Cardiac muscle cell (in vitro differentiated cells and primary cell): Measurements from ENCODE around the gene NAALADL2. TPM values are rescaled to one million over a fixed set of nuclear protein-coding genes. Genes with fewer than 3 reads are reported as not detected.
"Not testable (repeated sequence)": the region's sequence is repeated elsewhere in the genome, so short reads cannot be mapped to it uniquely, and the experiment has no call there.

ENCODE experiments used
- DNase-seq, 2 donors: peaks; one replicate each; pipeline versions ENCODE4 v3.0.0 to v3.0.0-alpha.2; 2010 to 2017; ENCODE audit warnings: low read depth in 1 of 2, low spot score in 1 of 2
- H3K27ac ChIP-seq: fragments of 200-600 bp; sonication (generic); 2 replicates; pipeline ENCODE4 v1.5.1; 2016
- H3K27me3 ChIP-seq: fragments of 200-600 bp; sonication (generic); 2 replicates; pipeline ENCODE4 v1.6.0; 2016; ENCODE audit warnings: control low read depth
- H3K36me3 ChIP-seq: fragments of 200-600 bp; sonication (generic); 2 replicates; pipeline ENCODE4 v1.5.1; 2016; ENCODE audit warnings: control low read depth
- H3K4me1 ChIP-seq: fragments of 200-600 bp; sonication (generic); 2 replicates; pipeline ENCODE4 v1.8.1; 2017; ENCODE audit warnings: low read depth, mild to moderate bottlenecking, mixed run types
- H3K4me3 ChIP-seq: fragments of 200-600 bp; sonication (generic); 2 replicates; pipeline ENCODE4 v1.5.1; 2016; ENCODE audit warnings: mild to moderate bottlenecking
- H3K9me3 ChIP-seq: fragments of 200-600 bp; sonication (generic); 2 replicates; pipeline ENCODE4 v1.5.1; 2017; ENCODE audit warnings: low read depth, mild to moderate bottlenecking, control low read depth
- CTCF ChIP-seq: IDR thresholded peaks from 2 replicates; pipeline ENCODE4 v1.5.1; 2012; ENCODE audit warnings: low read depth, mild to moderate bottlenecking, low read length
- polyA plus RNA-seq: library from polyadenylated mRNA; unstranded; fragments of >200 nt; fragmentation: Nextera tagmentation; extraction: Ambion mirVana; gene quantifications from 2 replicates; pipeline ENCODE4 v1.2.1, GENCODE V29; 2016
- total RNA-seq: library from RNA; depleted of rRNA; stranded (reverse); fragments of >200 nt; gene quantifications from 2 replicates; pipeline ENCODE4 v1.2.3, GENCODE V29; 2016

NAALADL2 gene
- total and polyA plus RNA-seq, 2 experiments from 2014 or later, result 2.4 to 3.8 TPM

GRCh38 chr3:175355801-175356335 lies 496.7 kb downstream of the NAALADL2 start:
- Histone ChIP-seq H3K4me1 (no peaks in the 10 kb centered on the region), H3K36me3 (no peaks in the 10 kb centered on the region), H3K27me3 (no peaks in the 10 kb centered on the region), H3K9me3 (no peaks in the 10 kb centered on the region), H3K4me3 (no peak overlapping the region), H3K27ac (no peak overlapping the region)
- DNase-seq, result no peak
- TF ChIP-seq CTCF, result no peak

GRCh38 chr3:175356899-175357324 lies 497.8 kb downstream of the NAALADL2 start:
- Histone ChIP-seq H3K4me3 (no peak overlapping the region), H3K27ac (no peak overlapping the region), H3K4me1 (no peaks in the 10 kb centered on the region), H3K9me3 (no peaks in the 10 kb centered on the region), H3K36me3 (no peaks in the 10 kb centered on the region), H3K27me3 (no peaks in the 10 kb centered on the region)
- TF ChIP-seq CTCF, result no peak
- DNase-seq, result no peak

GRCh38 chr3:175357758-175358157 lies 498.6 kb downstream of the NAALADL2 start:
- Histone ChIP-seq H3K27ac (no peak overlapping the region), H3K36me3 (no peaks in the 10 kb centered on the region), H3K9me3 (no peaks in the 10 kb centered on the region), H3K4me1 (no peaks in the 10 kb centered on the region), H3K27me3 (no peaks in the 10 kb centered on the region), H3K4me3 (no peak overlapping the region)
- DNase-seq, result no peak
- no peak for TF ChIP-seq CTCF

- Histone ChIP-seq H3K4me1 (no peaks in the 10 kb centered on the region), H3K4me3 (no peak overlapping the region), H3K27ac (no peak overlapping the region), H3K27me3 (no peaks in the 10 kb centered on the region), H3K9me3 (no peaks in the 10 kb centered on the region), H3K36me3 (no peaks in the 10 kb centered on the region)
- no peak for DNase-seq
- TF ChIP-seq CTCF, result no peak
Observed at GRCh38 chr3:175358935-175359334, 499.8 kb downstream of the NAALADL2 start.

- H3K27me3 ChIP-seq, H3K36me3 ChIP-seq: not testable (repeated sequence)
- peak in 1 of 2 donors; percentile 72 for DNase-seq
Observed at GRCh38 chr3:175370426-175370825, 511.3 kb downstream of the NAALADL2 start.

GRCh38 chr3:175371187-175371586 lies 512.1 kb downstream of the NAALADL2 start:
- H3K9me3 ChIP-seq, H3K27ac ChIP-seq, H3K4me1 ChIP-seq, H3K27me3 ChIP-seq, DNase-seq, H3K36me3 ChIP-seq, H3K4me3 ChIP-seq: not testable (repeated sequence)

More at GRCh38 chr3:175370426-175370825, 511.3 kb downstream of the NAALADL2 start:
- not testable (repeated sequence) for H3K27ac ChIP-seq, H3K4me1 ChIP-seq, H3K4me3 ChIP-seq, H3K9me3 ChIP-seq

GRCh38 chr3:175374705-175375104 lies 515.6 kb downstream of the NAALADL2 start:
- Histone ChIP-seq H3K9me3 (no peaks in the 10 kb centered on the region), H3K27me3 (no peaks in the 10 kb centered on the region), H3K36me3 (no peaks in the 10 kb centered on the region), H3K27ac (no peak overlapping the region), H3K4me1 (no peaks in the 10 kb centered on the region), H3K4me3 (no peak overlapping the region)
- no peak for TF ChIP-seq CTCF
- no peak for DNase-seq
